SK-N-SH treated with all-trans-retinoic acid at 6 μM for 48 hours (cell line): ENCODE results near the gene HSPA4.

ENCODE experiments used
- ATAC-seq: fragments of 200-7000 bp; cut with Tn5 transposase; 3 replicates; pipeline ENCODE4 v1.9.1; 2020; ENCODE audit warnings: mild to moderate bottlenecking, moderate library complexity
- ARNTL ChIP-seq: fragments of 450-650 bp; formaldehyde crosslinking; IDR thresholded peaks from 2 replicates; pipeline ENCODE4 v1.5.0; 2020; ENCODE audit warnings: low read depth, mild to moderate bottlenecking, moderate library complexity, borderline replicate concordance
- BACH2 ChIP-seq: fragments of 250-450 bp; sonication (Bioruptor Pico); IDR thresholded peaks from 2 replicates; pipeline ENCODE4 v1.9.0; 2021; ENCODE audit warnings: mild to moderate bottlenecking, borderline replicate concordance
- ESRRG ChIP-seq: fragments of 250-450 bp; sonication (Bioruptor Pico); IDR thresholded peaks from 2 replicates; pipeline ENCODE4 v1.6.1; 2021; ENCODE audit warnings: mild to moderate bottlenecking
- GLIS3 ChIP-seq: fragments of 250-450 bp; sonication (Bioruptor Pico); IDR thresholded peaks from 2 replicates; pipeline ENCODE4 v1.5.0; 2020; ENCODE audit warnings: mild to moderate bottlenecking, moderate library complexity
- ISL1 ChIP-seq: fragments of 250-450 bp; sonication (Bioruptor Pico); IDR thresholded peaks from 2 replicates; pipeline ENCODE4 v2.1.2; 2022; ENCODE audit warnings: mild to moderate bottlenecking, moderate library complexity
- OSR1 ChIP-seq: fragments of 250-450 bp; sonication (Bioruptor Pico); IDR thresholded peaks from 2 replicates; pipeline ENCODE4 v1.8.0; 2022; ENCODE audit warnings: moderate library complexity, mild to moderate bottlenecking, inconsistent platforms
- PPARA ChIP-seq: fragments of 250-450 bp; sonication (Bioruptor Pico); IDR thresholded peaks from 2 replicates; pipeline ENCODE4 v1.5.0; 2020; ENCODE audit warnings: mild to moderate bottlenecking, borderline replicate concordance
- RARB ChIP-seq: fragments of 250-450 bp; sonication (Bioruptor Pico); IDR thresholded peaks from 2 replicates; pipeline ENCODE4 v1.8.0; 2021; ENCODE audit warnings: mild to moderate bottlenecking, moderate library complexity
- SNAI2 ChIP-seq: fragments of 250-450 bp; sonication (Bioruptor Pico); IDR thresholded peaks from 2 replicates; pipeline ENCODE4 v1.5.0; 2020; ENCODE audit warnings: mild to moderate bottlenecking, moderate library complexity
- TCF4 ChIP-seq: fragments of 250-450 bp; sonication (Bioruptor Pico); IDR thresholded peaks from 2 replicates; pipeline ENCODE4 v1.8.0; 2021; ENCODE audit warnings: mild to moderate bottlenecking, moderate library complexity, borderline replicate concordance
- TOX ChIP-seq: fragments of 250-450 bp; sonication (Bioruptor Pico); IDR thresholded peaks from 2 replicates; pipeline ENCODE4 v1.8.0; 2021; ENCODE audit warnings: mild to moderate bottlenecking, moderate library complexity, borderline replicate concordance
- ZC3H10 ChIP-seq: fragments of 250-450 bp; sonication (Bioruptor Pico); IDR thresholded peaks from 2 replicates; pipeline ENCODE4 v1.5.1; 2021; ENCODE audit warnings: mild to moderate bottlenecking, moderate library complexity
- ZFP3 ChIP-seq: fragments of 250-450 bp; sonication (Bioruptor Pico); IDR thresholded peaks from 2 replicates; pipeline ENCODE4 v1.5.0; 2020; ENCODE audit warnings: mild to moderate bottlenecking, moderate library complexity
- ZFP30 ChIP-seq: fragments of 450-650 bp; formaldehyde crosslinking; IDR thresholded peaks from 2 replicates; pipeline ENCODE4 v1.5.0; 2022; ENCODE audit warnings: mild to moderate bottlenecking, moderate library complexity
- ZNF565 ChIP-seq: fragments of 450-650 bp; formaldehyde crosslinking; conservative IDR thresholded peaks from 2 replicates; pipeline ENCODE4 v1.5.0; 2020; ENCODE audit warnings: low read depth, mild to moderate bottlenecking, moderate library complexity
- ZNF70 ChIP-seq: fragments of 450-650 bp; formaldehyde crosslinking; IDR thresholded peaks from 2 replicates; pipeline ENCODE4 v1.5.0; 2020; ENCODE audit warnings: mild to moderate bottlenecking, moderate library complexity
- ZNF8 ChIP-seq: fragments of 450-650 bp; formaldehyde crosslinking; IDR thresholded peaks from 2 replicates; pipeline ENCODE4 v1.5.0; 2020; ENCODE audit warnings: mild to moderate bottlenecking, moderate library complexity
- TF ChIP-seq, protein P1 (sequence below): fragments of 250-450 bp; sonication (Bioruptor Pico); IDR thresholded peaks from 2 replicates; pipeline ENCODE4 v1.8.0; 2020; ENCODE audit warnings: mild to moderate bottlenecking, moderate library complexity, borderline replicate concordance
- TF ChIP-seq, protein P2 (sequence below): fragments of 250-450 bp; sonication (Bioruptor Pico); IDR thresholded peaks from 2 replicates; pipeline ENCODE4 v1.8.0; 2021; ENCODE audit warnings: low read depth, mild to moderate bottlenecking, moderate library complexity, borderline replicate concordance
- TF ChIP-seq, protein P3 (sequence below): fragments of 250-450 bp; sonication (Bioruptor Pico); IDR thresholded peaks from 2 replicates; pipeline ENCODE4 v1.5.1; 2021; ENCODE audit warnings: mild to moderate bottlenecking, moderate library complexity
- TF ChIP-seq, protein P4 (sequence below): fragments of 250-450 bp; sonication (Bioruptor Pico); IDR thresholded peaks from 2 replicates; pipeline ENCODE4 v1.5.1; 2020; ENCODE audit warnings: low read depth, mild to moderate bottlenecking, moderate library complexity

Gene HSPA4

DNA sequence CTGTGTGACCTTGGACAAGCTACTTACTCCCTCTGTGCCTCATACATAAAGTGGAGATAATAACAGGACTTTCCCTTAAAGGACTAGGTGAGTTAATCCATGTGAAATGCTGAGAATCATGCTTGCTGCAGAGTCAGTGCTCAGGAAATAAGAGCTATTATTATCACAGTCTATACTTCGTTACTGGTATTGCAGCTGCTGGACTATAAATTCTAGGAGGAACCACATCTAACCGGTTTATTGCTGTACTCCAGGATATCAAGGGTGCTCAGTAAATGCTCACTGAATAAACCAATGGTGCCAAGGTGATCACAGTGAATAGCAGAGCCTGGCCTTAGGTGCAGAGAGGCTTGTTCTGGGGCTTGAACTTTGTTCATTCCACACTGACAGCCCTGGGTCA lies 69.3 kb downstream of the HSPA4 start (continued):
- TF ChIP-seq, protein P1, sequence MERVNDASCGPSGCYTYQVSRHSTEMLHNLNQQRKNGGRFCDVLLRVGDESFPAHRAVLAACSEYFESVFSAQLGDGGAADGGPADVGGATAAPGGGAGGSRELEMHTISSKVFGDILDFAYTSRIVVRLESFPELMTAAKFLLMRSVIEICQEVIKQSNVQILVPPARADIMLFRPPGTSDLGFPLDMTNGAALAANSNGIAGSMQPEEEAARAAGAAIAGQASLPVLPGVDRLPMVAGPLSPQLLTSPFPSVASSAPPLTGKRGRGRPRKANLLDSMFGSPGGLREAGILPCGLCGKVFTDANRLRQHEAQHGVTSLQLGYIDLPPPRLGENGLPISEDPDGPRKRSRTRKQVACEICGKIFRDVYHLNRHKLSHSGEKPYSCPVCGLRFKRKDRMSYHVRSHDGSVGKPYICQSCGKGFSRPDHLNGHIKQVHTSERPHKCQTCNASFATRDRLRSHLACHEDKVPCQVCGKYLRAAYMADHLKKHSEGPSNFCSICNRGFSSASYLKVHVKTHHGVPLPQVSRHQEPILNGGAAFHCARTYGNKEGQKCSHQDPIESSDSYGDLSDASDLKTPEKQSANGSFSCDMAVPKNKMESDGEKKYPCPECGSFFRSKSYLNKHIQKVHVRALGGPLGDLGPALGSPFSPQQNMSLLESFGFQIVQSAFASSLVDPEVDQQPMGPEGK (CRISPR knock-in tag), result no peak
- TF ChIP-seq ARNTL (CRISPR knock-in tag) (no peak), TCF4 (CRISPR knock-in tag) (no peak)

DNA sequence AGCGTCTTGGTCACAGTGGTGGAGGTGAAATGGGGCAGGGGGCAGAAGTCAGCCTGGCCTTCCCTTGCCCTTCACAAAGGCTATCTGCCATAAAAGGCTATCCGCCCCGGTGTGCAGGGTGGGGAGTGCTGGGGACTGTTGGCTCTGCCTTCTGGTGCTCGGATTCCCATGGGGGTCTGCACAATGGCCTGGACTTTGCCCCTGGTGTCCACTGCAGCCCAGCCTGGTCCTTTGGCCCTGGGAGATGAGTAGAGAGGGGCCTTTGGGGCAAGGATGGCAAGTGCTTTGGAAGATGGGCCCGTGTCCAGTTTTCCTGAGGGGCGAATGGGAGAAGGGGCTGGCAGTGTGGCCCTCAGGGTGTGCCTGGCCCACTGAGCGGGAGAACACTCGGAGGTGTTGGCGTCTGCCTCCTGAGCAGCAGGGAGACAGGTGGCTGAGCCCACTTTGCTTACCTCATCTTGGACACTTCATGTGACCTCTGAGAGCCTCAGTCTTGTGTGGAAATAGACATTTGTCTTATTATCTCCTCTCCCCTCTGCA lies 69.9 kb downstream of the HSPA4 start:
- TF ChIP-seq, protein P1 (CRISPR knock-in tag), result no peak
- no peak for TF ChIP-seq ISL1
- no peak for TF ChIP-seq ZNF70
- TF ChIP-seq ZFP30 (CRISPR knock-in tag), result no peak
- no peak for ATAC-seq

DNA sequence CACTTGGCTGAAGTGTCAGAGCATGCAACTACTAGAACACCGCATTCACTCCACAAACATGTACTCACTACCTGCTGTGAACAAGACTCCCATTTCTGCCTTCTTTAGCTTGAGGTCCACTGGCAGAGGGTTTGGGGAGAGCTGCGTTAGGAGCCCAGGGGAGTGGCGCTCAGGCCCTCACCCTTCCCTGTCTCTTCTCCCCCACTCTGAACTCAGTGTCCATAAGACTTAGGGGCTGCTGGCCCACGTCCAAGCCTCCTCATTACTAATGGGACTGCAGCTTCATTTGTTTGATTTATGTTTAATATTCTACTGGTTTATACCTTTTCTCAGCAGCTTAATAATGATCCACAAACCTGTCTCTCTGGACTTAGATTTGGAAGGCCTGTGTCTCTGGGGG lies 70.9 kb downstream of the HSPA4 start:
- ATAC-seq, result no peak
- TF ChIP-seq ZNF70 (no peak), TCF4 (CRISPR knock-in tag) (no peak), RARB (CRISPR knock-in tag) (no peak), ESRRG (CRISPR knock-in tag) (no peak), ZNF565 (CRISPR knock-in tag) (no peak), GLIS3 (no peak), ZFP3 (no peak), ZFP30 (CRISPR knock-in tag) (no peak), OSR1 (no peak), TOX (CRISPR knock-in tag) (no peak), ISL1 (no peak), ZNF8 (CRISPR knock-in tag) (no peak), PPARA (no peak), ARNTL (CRISPR knock-in tag) (no peak), SNAI2 (CRISPR knock-in tag) (no peak)
- TF ChIP-seq, protein P1 (CRISPR knock-in tag), result no peak
- TF ChIP-seq, protein P2, sequence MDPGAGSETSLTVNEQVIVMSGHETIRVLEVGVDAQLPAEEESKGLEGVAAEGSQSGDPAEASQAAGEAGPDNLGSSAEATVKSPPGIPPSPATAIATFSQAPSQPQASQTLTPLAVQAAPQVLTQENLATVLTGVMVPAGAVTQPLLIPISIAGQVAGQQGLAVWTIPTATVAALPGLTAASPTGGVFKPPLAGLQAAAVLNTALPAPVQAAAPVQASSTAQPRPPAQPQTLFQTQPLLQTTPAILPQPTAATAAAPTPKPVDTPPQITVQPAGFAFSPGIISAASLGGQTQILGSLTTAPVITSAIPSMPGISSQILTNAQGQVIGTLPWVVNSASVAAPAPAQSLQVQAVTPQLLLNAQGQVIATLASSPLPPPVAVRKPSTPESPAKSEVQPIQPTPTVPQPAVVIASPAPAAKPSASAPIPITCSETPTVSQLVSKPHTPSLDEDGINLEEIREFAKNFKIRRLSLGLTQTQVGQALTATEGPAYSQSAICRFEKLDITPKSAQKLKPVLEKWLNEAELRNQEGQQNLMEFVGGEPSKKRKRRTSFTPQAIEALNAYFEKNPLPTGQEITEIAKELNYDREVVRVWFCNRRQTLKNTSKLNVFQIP (CRISPR knock-in tag), result no peak
- TF ChIP-seq, protein P3, sequence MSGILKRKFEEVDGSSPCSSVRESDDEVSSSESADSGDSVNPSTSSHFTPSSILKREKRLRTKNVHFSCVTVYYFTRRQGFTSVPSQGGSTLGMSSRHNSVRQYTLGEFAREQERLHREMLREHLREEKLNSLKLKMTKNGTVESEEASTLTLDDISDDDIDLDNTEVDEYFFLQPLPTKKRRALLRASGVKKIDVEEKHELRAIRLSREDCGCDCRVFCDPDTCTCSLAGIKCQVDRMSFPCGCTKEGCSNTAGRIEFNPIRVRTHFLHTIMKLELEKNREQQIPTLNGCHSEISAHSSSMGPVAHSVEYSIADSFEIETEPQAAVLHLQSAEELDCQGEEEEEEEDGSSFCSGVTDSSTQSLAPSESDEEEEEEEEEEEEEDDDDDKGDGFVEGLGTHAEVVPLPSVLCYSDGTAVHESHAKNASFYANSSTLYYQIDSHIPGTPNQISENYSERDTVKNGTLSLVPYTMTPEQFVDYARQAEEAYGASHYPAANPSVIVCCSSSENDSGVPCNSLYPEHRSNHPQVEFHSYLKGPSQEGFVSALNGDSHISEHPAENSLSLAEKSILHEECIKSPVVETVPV (CRISPR knock-in tag), result no peak

DNA sequence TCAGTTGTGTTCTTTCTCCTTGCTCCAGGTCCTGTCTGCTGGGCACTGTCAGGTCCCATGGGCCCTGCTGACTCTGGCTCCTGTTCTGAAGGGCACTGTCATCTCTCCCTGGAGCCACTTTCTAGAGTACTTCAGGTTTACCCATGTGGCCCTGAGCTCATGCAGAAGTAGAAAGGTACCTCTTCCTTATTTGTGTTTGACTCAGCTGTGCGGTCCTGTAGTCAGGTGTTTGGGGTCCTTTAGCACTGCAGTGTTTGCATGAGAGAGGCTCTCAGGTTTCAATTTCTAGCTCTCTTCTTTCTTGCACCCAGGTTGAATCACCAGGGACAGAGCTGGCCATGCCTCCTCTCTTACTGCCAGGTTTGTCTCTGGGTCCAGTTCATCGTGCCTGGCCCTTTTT lies 71.5 kb downstream of the HSPA4 start:
- no peak for ATAC-seq
- TF ChIP-seq ZFP3, result no peak
- TF ChIP-seq OSR1, result no peak
- no peak for TF ChIP-seq ESRRG (CRISPR knock-in tag)
- TF ChIP-seq, protein P2 (CRISPR knock-in tag), result no peak
- no peak for TF ChIP-seq ZC3H10 (CRISPR knock-in tag)
- no peak for TF ChIP-seq SNAI2 (CRISPR knock-in tag)
- no peak for TF ChIP-seq ZNF565 (CRISPR knock-in tag)
- no peak for TF ChIP-seq ARNTL (CRISPR knock-in tag)
- no peak for TF ChIP-seq ZNF70
- TF ChIP-seq TCF4 (CRISPR knock-in tag), result no peak
- TF ChIP-seq BACH2 (CRISPR knock-in tag), result no peak
- TF ChIP-seq RARB (CRISPR knock-in tag), result no peak
- TF ChIP-seq, protein P4, sequence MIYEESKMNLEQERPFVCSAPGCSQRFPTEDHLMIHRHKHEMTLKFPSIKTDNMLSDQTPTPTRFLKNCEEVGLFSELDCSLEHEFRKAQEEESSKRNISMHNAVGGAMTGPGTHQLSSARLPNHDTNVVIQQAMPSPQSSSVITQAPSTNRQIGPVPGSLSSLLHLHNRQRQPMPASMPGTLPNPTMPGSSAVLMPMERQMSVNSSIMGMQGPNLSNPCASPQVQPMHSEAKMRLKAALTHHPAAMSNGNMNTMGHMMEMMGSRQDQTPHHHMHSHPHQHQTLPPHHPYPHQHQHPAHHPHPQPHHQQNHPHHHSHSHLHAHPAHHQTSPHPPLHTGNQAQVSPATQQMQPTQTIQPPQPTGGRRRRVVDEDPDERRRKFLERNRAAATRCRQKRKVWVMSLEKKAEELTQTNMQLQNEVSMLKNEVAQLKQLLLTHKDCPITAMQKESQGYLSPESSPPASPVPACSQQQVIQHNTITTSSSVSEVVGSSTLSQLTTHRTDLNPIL (CRISPR knock-in tag), result no peak
